Stomach (tissue), 4 donors: ENCODE results near the gene EIF3K.

Experiments
- EP300 ChIP-seq: sonication (generic); formaldehyde crosslinking; IDR thresholded peaks from one replicate; pipeline ENCODE4 v1.6.1; 2017; ENCODE audit warnings: antibody characterized with exemption
- POLR2A ChIP-seq, 4 donors: fragments of 450-650 bp; IDR thresholded peaks; one replicate each; pipeline ENCODE4 v1.6.1; 2016; ENCODE audit warnings: antibody characterized with exemption in 4 of 4, control low read depth in 2 of 4, mild to moderate bottlenecking in 1 of 4, moderate library complexity in 1 of 4
- TF ChIP-seq, protein P1 (sequence below), 7 experiments: fragments of 450-650 bp in 4 of 7; fragments of 200-600 bp in 3 of 7; sonication (generic) in 3 of 7; IDR thresholded peaks; one replicate each; pipeline ENCODE4 v1.5.1; 2016 to 2019; ENCODE audit warnings: antibody characterized with exemption in 7 of 7, control low read depth in 2 of 7, mild to moderate bottlenecking in 1 of 7

DNA sequence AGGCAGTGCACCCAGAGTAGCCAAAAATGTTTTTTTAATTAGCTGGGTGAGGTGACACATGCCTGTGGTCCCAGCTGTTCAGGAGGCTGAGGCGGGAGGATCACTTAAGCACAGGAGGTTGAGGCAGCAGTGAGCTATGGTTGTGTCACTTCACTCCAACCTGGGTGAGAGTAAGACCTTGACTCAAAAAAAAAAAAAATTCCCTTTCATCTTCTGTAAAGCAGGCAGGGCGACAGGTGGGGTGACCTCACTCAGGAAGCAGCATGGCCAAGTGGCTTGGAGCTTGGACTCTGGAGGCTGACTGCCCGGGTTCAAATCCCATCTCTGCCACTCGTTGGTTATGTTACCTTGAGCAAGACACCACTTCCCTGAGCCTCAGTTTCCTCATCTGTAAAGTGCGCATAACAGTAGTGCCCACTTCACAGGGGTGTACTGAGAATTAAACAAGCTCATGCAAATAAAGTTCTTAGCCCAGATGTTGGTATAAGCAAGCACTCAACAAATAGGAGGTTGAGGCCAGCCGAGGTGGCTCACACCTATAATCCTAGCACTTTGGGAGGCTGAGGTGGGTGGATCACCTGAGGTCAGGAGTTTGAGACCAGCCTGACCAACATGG is 49.5 kb upstream of the EIF3K start:
- TF ChIP-seq, protein P1, sequence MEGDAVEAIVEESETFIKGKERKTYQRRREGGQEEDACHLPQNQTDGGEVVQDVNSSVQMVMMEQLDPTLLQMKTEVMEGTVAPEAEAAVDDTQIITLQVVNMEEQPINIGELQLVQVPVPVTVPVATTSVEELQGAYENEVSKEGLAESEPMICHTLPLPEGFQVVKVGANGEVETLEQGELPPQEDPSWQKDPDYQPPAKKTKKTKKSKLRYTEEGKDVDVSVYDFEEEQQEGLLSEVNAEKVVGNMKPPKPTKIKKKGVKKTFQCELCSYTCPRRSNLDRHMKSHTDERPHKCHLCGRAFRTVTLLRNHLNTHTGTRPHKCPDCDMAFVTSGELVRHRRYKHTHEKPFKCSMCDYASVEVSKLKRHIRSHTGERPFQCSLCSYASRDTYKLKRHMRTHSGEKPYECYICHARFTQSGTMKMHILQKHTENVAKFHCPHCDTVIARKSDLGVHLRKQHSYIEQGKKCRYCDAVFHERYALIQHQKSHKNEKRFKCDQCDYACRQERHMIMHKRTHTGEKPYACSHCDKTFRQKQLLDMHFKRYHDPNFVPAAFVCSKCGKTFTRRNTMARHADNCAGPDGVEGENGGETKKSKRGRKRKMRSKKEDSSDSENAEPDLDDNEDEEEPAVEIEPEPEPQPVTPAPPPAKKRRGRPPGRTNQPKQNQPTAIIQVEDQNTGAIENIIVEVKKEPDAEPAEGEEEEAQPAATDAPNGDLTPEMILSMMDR (IDR thresholded peaks at IDR 0.05) = no peak
- no peak for TF ChIP-seq EP300
- no peak for TF ChIP-seq POLR2A (IDR thresholded peaks at IDR 0.05)
